H1 (cell line): ENCODE measurements around the gene DPP10. TPM values are rescaled to one million over a fixed set of nuclear protein-coding genes. Genes with fewer than 3 reads are reported as not detected.

Experiments
- polyA plus RNA-seq, 7 experiments: library from polyadenylated mRNA; depleted of rRNA in 3 of 7; stranded (reverse) in 5 of 7; unstranded in 2 of 7; fragments of >200 nt in 5 of 7; fragments of 200-250 nt in 2 of 7; gene quantifications; 1 replicate in 5 of 7; 2 replicates in 1 of 7; 4 replicates in 1 of 7; pipeline versions ENCODE4 v1.2.1 to v1.2.3, GENCODE V29; 2011 to 2013; ENCODE audit warnings: missing spikeins in 2 of 7, mixed read lengths in 2 of 7
- total RNA-seq: library from RNA; stranded (reverse); fragmentation: NEBNext Ultra II Directional; extraction: Animal tissue kit (Norgen Biotek cat#: 25700); gene quantifications from 2 replicates; pipeline ENCODE4 v1.2.1, GENCODE V29; 2021
- TF ChIP-seq, protein P1 (sequence below): IDR thresholded peaks from 2 replicates; pipeline ENCODE4 v1.6.1; 2012; ENCODE audit warnings: low read length, inconsistent platforms

DPP10 gene
- total and polyA plus RNA-seq, 2 of the 8 experiments (the other 6 are each of a cell fraction or from before 2014, with no cell fraction given): 3.3 to 7.2 TPM

DNA sequence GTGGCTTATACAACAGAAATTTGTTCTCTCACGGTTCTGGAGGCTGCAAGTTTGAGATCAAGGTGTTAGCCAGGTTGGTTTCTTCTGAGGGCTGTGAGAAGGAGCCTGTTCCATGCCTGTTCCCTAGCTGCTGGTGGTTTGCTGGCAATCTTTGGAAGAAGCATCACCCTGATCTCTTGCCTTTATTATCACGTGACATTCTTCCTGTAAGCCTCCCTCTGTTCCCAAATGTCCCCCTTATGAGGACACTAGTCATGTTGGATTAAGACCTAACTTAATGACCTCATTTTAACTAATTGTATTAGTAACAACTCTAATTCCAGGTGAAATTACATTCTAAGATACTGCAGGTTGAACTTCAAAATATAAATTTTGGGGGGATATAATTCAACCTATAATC lies 135.2 kb downstream of the DPP10 start (continued):
- TF ChIP-seq, protein P1, sequence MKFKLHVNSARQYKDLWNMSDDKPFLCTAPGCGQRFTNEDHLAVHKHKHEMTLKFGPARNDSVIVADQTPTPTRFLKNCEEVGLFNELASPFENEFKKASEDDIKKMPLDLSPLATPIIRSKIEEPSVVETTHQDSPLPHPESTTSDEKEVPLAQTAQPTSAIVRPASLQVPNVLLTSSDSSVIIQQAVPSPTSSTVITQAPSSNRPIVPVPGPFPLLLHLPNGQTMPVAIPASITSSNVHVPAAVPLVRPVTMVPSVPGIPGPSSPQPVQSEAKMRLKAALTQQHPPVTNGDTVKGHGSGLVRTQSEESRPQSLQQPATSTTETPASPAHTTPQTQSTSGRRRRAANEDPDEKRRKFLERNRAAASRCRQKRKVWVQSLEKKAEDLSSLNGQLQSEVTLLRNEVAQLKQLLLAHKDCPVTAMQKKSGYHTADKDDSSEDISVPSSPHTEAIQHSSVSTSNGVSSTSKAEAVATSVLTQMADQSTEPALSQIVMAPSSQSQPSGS: no peak
